Nephron (organoid): ENCODE measurements around the gene ZBTB40.

ENCODE experiments used
- H3K27ac Mint-ChIP-seq, 3 experiments: 2 replicates each; pipeline ENCODE4 v1.8.0; 2020; ENCODE audit warnings: mixed read lengths in 3 of 3, mild to moderate bottlenecking in 2 of 3, moderate library complexity in 1 of 3
- H3K27me3 Mint-ChIP-seq: 2 replicates; pipeline ENCODE4 v1.8.0; 2021; ENCODE audit warnings: low read depth, mild to moderate bottlenecking, moderate library complexity, mixed read lengths
- H3K36me3 Mint-ChIP-seq: 2 replicates; pipeline ENCODE4 v1.8.0; 2020; ENCODE audit warnings: low read depth, mixed read lengths
- H3K4me1 Mint-ChIP-seq: 2 replicates; pipeline ENCODE4 v1.8.0; 2020; ENCODE audit warnings: mixed read lengths
- H3K4me3 Mint-ChIP-seq, 3 experiments: 2 replicates each; pipeline ENCODE4 v1.8.0; 2020; ENCODE audit warnings: mild to moderate bottlenecking in 3 of 3, mixed read lengths in 3 of 3, moderate library complexity in 2 of 3
- H3K9me3 Mint-ChIP-seq: 2 replicates; pipeline ENCODE4 v1.8.0; 2020; ENCODE audit warnings: mixed read lengths
- CTCF ChIP-seq, 3 experiments: fragments of 200-600 bp; sonication (generic); IDR thresholded peaks; one replicate each; pipeline ENCODE4 v1.5.0; 2021; ENCODE audit warnings: antibody characterized with exemption in 3 of 3; ENCODE audit not compliant: unreplicated experiment in 3 of 3

The ZBTB40 gene

GRCh38 chr1:22436948-22437347 is 14.7 kb upstream of the ZBTB40 start:
- peaks cover 3% of the 10 kb centered on the region for H3K36me3 Mint-ChIP-seq

GRCh38 chr1:22437573-22437972 is 14.1 kb upstream of the ZBTB40 start:
- Mint-ChIP-seq H3K36me3 (peaks cover 3% of the 10 kb centered on the region), H3K4me3 (no peak overlapping the region), H3K9me3 (peaks cover 29% of the 10 kb centered on the region), H3K27me3 (peaks cover 9% of the 10 kb centered on the region), H3K4me1 (no peaks in the 10 kb centered on the region), H3K27ac (no peak overlapping the region)
- TF ChIP-seq CTCF (IDR thresholded peaks at IDR 0.05; ENCODE audit: unreplicated experiment in 3 of 3): no peak

More at GRCh38 chr1:22436948-22437347, 14.7 kb upstream of the ZBTB40 start:
- Mint-ChIP-seq H3K9me3 (peaks cover 27% of the 10 kb centered on the region), H3K27me3 (peaks cover 9% of the 10 kb centered on the region), H3K4me3 (no peak overlapping the region), H3K4me1 (no peaks in the 10 kb centered on the region), H3K27ac (no peak overlapping the region)
- TF ChIP-seq CTCF (IDR thresholded peaks at IDR 0.05; ENCODE audit: unreplicated experiment in 3 of 3): no peak

- Mint-ChIP-seq H3K27ac (no peak overlapping the region), H3K36me3 (peaks cover 3% of the 10 kb centered on the region), H3K9me3 (peaks cover 41% of the 10 kb centered on the region), H3K27me3 (no peaks in the 10 kb centered on the region), H3K4me3 (no peak overlapping the region), H3K4me1 (no peaks in the 10 kb centered on the region)
- TF ChIP-seq CTCF (IDR thresholded peaks at IDR 0.05; ENCODE audit: unreplicated experiment in 3 of 3): no peak
These were observed 11.1 kb upstream of the ZBTB40 start for GRCh38 chr1:22440582-22440981.

GRCh38 chr1:22442212-22442894 is 9.3 kb upstream of the ZBTB40 start:
- Mint-ChIP-seq H3K4me1 (peaks cover 15% of the 10 kb centered on the region), H3K9me3 (peaks cover 37% of the 10 kb centered on the region), H3K27me3 (peaks cover 3% of the 10 kb centered on the region), H3K27ac (peak overlapping the region in 1 of 3 experiments; percentile 9), H3K36me3 (peaks cover 3% of the 10 kb centered on the region), H3K4me3 (no peak overlapping the region)
- no peak for TF ChIP-seq CTCF (IDR thresholded peaks at IDR 0.05; ENCODE audit: unreplicated experiment in 3 of 3)

GRCh38 chr1:22443332-22443731 is 8.3 kb upstream of the ZBTB40 start:
- no peak for TF ChIP-seq CTCF (IDR thresholded peaks at IDR 0.05; ENCODE audit: unreplicated experiment in 3 of 3)

GRCh38 chr1:22444856-22445255 is 6.8 kb upstream of the ZBTB40 start:
- H3K9me3 Mint-ChIP-seq: peaks cover 25% of the 10 kb centered on the region
- peaks cover 3% of the 10 kb centered on the region for H3K36me3 Mint-ChIP-seq
- no peak for TF ChIP-seq CTCF (IDR thresholded peaks at IDR 0.05; ENCODE audit: unreplicated experiment in 3 of 3)
- no peak overlapping the region for H3K4me3 Mint-ChIP-seq
- H3K27ac Mint-ChIP-seq: no peak overlapping the region
- H3K27me3 Mint-ChIP-seq: peaks cover 4% of the 10 kb centered on the region
- H3K4me1 Mint-ChIP-seq: peaks cover 27% of the 10 kb centered on the region

More at GRCh38 chr1:22443332-22443731, 8.3 kb upstream of the ZBTB40 start:
- Mint-ChIP-seq H3K9me3 (peaks cover 33% of the 10 kb centered on the region), H3K27me3 (peaks cover 4% of the 10 kb centered on the region), H3K4me3 (no peak overlapping the region), H3K27ac (no peak overlapping the region), H3K36me3 (peaks cover 3% of the 10 kb centered on the region), H3K4me1 (peaks cover 25% of the 10 kb centered on the region)
